Parathyroid adenoma (tissue), 2 donors: ENCODE measurements around the gene JPH2.

Experiments
- H2AFZ ChIP-seq: fragments of 300-600 bp; sonication (generic); one replicate; pipeline ENCODE4 v1.7.0; 2017; ENCODE audit warnings: antibody characterized with exemption, mild to moderate bottlenecking
- H3K27ac ChIP-seq: fragments of 300-600 bp; sonication (generic); one replicate; pipeline ENCODE4 v1.7.0; 2017
- H3K27me3 ChIP-seq: fragments of 300-600 bp; sonication (generic); one replicate; pipeline ENCODE4 v1.7.0; 2017; ENCODE audit warnings: low read length; ENCODE audit not compliant: control insufficient read depth, insufficient read depth
- H3K36me3 ChIP-seq: fragments of 300-600 bp; sonication (generic); one replicate; pipeline ENCODE4 v1.7.0; 2017; ENCODE audit warnings: low read length; ENCODE audit not compliant: control insufficient read depth, insufficient read depth
- H3K4me1 ChIP-seq: fragments of 300-600 bp; sonication (generic); one replicate; pipeline ENCODE4 v1.7.0; 2017; ENCODE audit warnings: control low read depth
- H3K4me2 ChIP-seq: fragments of 300-600 bp; sonication (generic); one replicate; pipeline ENCODE4 v1.7.0; 2017; ENCODE audit warnings: low read length
- H3K4me3 ChIP-seq: fragments of 300-600 bp; sonication (generic); one replicate; pipeline ENCODE4 v1.7.0; 2017; ENCODE audit warnings: low read depth, low read length
- H3K79me2 ChIP-seq: fragments of 300-600 bp; sonication (generic); one replicate; pipeline ENCODE4 v1.7.0; 2017; ENCODE audit warnings: control low read depth
- H3K9ac ChIP-seq: fragments of 300-600 bp; sonication (generic); one replicate; pipeline ENCODE4 v1.7.0; 2017; ENCODE audit warnings: mild to moderate bottlenecking
- H3K9me3 ChIP-seq: fragments of 300-600 bp; sonication (generic); one replicate; pipeline ENCODE4 v1.7.0; 2017; ENCODE audit warnings: low read length; ENCODE audit not compliant: control insufficient read depth
- CTCF ChIP-seq: fragments of 300-600 bp; sonication (generic); IDR thresholded peaks from one replicate; pipeline ENCODE4 v1.7.0; 2017; ENCODE audit warnings: antibody characterized with exemption, mild to moderate bottlenecking
- donor health status: primary hyperparathyroidism.

JPH2 gene

GRCh38 chr20:44092551-44093248 lies 94.3 kb downstream of the JPH2 start:
- Histone ChIP-seq H3K27ac (no peak overlapping the region), H3K4me1 (no peaks in the 10 kb centered on the region), H3K4me3 (no peak overlapping the region), H3K9ac (no peak overlapping the region), H3K27me3 (no peaks in the 10 kb centered on the region), H3K9me3 (no peaks in the 10 kb centered on the region), H3K79me2 (no peaks in the 10 kb centered on the region), H3K4me2 (no peak overlapping the region), H2AFZ (peak overlapping the region; percentile 40), H3K36me3 (no peaks in the 10 kb centered on the region)
- peak; percentile 43 for TF ChIP-seq CTCF

GRCh38 chr20:44091026-44091425 lies 96.0 kb downstream of the JPH2 start:
- no peak for TF ChIP-seq CTCF
- no peaks in the 10 kb centered on the region for H3K36me3 ChIP-seq
- H3K4me1 ChIP-seq, result no peaks in the 10 kb centered on the region
- H3K9ac ChIP-seq, result no peak overlapping the region
- H3K79me2 ChIP-seq, result no peaks in the 10 kb centered on the region
- H3K9me3 ChIP-seq, result no peaks in the 10 kb centered on the region
- H3K4me2 ChIP-seq, result no peak overlapping the region
- H2AFZ ChIP-seq, result peak overlapping the region; percentile 30
- H3K27me3 ChIP-seq, result no peaks in the 10 kb centered on the region
- no peak overlapping the region for H3K27ac ChIP-seq
- H3K4me3 ChIP-seq, result no peak overlapping the region

- Histone ChIP-seq H3K4me2 (no peak overlapping the region), H3K4me1 (no peaks in the 10 kb centered on the region), H3K4me3 (no peak overlapping the region), H2AFZ (no peak overlapping the region), H3K27ac (no peak overlapping the region), H3K36me3 (no peaks in the 10 kb centered on the region), H3K79me2 (no peaks in the 10 kb centered on the region), H3K9ac (no peak overlapping the region), H3K9me3 (no peaks in the 10 kb centered on the region), H3K27me3 (no peaks in the 10 kb centered on the region)
- TF ChIP-seq CTCF, result no peak
These were observed 96.9 kb downstream of the JPH2 start for GRCh38 chr20:44089987-44090674.

- H3K9ac ChIP-seq, result no peak overlapping the region
- TF ChIP-seq CTCF, result no peak
- H3K9me3 ChIP-seq, result no peaks in the 10 kb centered on the region
These were observed 99.2 kb downstream of the JPH2 start for GRCh38 chr20:44087857-44088120.

More at GRCh38 chr20:44087857-44088120, 99.2 kb downstream of the JPH2 start:
- no peaks in the 10 kb centered on the region for H3K79me2 ChIP-seq
- no peak overlapping the region for H3K27ac ChIP-seq
- no peak overlapping the region for H3K4me2 ChIP-seq
- no peaks in the 10 kb centered on the region for H3K36me3 ChIP-seq
- no peak overlapping the region for H3K4me3 ChIP-seq
- peaks cover 10% of the 10 kb centered on the region for H3K4me1 ChIP-seq
- H2AFZ ChIP-seq, result no peak overlapping the region
- no peaks in the 10 kb centered on the region for H3K27me3 ChIP-seq
